Right atrium auricular region (tissue), 2 donors: ENCODE results near the gene CEP128. TPM values are rescaled to one million over a fixed set of nuclear protein-coding genes. Genes with fewer than 3 reads are reported as not detected.
"Not testable (repeated sequence)": the region's sequence is repeated elsewhere in the genome, so short reads cannot be mapped to it uniquely, and the experiment has no call there.

Experiments
- DNase-seq: peaks from one replicate; pipeline ENCODE4 v3.0.0-alpha.2; 2019; ENCODE audit warnings: low spot score
- H3K27ac ChIP-seq, 2 donors: fragments of 200-600 bp; sonication (generic); 1 replicate in 1 of 2; 2 replicates in 1 of 2; pipeline ENCODE4 v1.5.1; 2016 to 2019
- H3K27me3 ChIP-seq, 2 donors: fragments of 200-600 bp; sonication (generic); one replicate each; pipeline versions ENCODE4 v1.5.1 to v1.6.0; 2017 to 2019
- H3K36me3 ChIP-seq: fragments of 200-600 bp; sonication (generic); one replicate; pipeline ENCODE4 v1.5.1; 2016
- H3K4me1 ChIP-seq, 2 donors: fragments of 200-600 bp; sonication (generic); one replicate each; pipeline versions ENCODE4 v1.5.1 to v1.6.0; 2017 to 2019
- H3K4me3 ChIP-seq, 2 donors: fragments of 200-600 bp; sonication (generic); 1 replicate in 1 of 2; 2 replicates in 1 of 2; pipeline ENCODE4 v1.5.1; 2017 to 2019; ENCODE audit warnings: mild to moderate bottlenecking in 1 of 2, moderate library complexity in 1 of 2
- H3K9me3 ChIP-seq, 2 donors: fragments of 200-600 bp; sonication (generic); one replicate each; pipeline ENCODE4 v1.5.1; 2019
- CTCF ChIP-seq, 2 donors: fragments of 200-600 bp; sonication (generic); IDR thresholded peaks; one replicate each; pipeline ENCODE4 v1.5.1; 2019; ENCODE audit warnings: antibody characterized with exemption in 2 of 2
- total RNA-seq, 2 donors: library from RNA; depleted of rRNA; stranded (reverse); fragments of >200 nt; gene quantifications; one replicate each; pipeline ENCODE4 v1.1.0, GENCODE V29; 2016

The CEP128 gene
- total RNA-seq, 2 donors from 2014 or later = 1.3 to 2.7 TPM

GRCh38 chr14:80926397-80927082, 15.0 kb downstream of the CEP128 start:
- Histone ChIP-seq H3K27me3 (no peaks in the 10 kb centered on the region), H3K4me3 (no peak overlapping the region), H3K4me1 (peaks cover 0 to 11% of the 10 kb centered on the region in 2 donors), H3K9me3 (no peaks in the 10 kb centered on the region), H3K27ac (no peak overlapping the region), H3K36me3 (no peaks in the 10 kb centered on the region)
- no peak for DNase-seq
- no peak for TF ChIP-seq CTCF (IDR thresholded peaks at IDR 0.05)

- H3K4me1 ChIP-seq = peaks cover 0 to 11% of the 10 kb centered on the region in 2 donors
- no peak overlapping the region for H3K4me3 ChIP-seq
- no peaks in the 10 kb centered on the region for H3K36me3 ChIP-seq
- DNase-seq = no peak
- H3K27me3 ChIP-seq = no peaks in the 10 kb centered on the region
- H3K9me3 ChIP-seq = no peaks in the 10 kb centered on the region
- no peak for TF ChIP-seq CTCF (IDR thresholded peaks at IDR 0.05)
- no peak overlapping the region for H3K27ac ChIP-seq
Measured at GRCh38 chr14:80924365-80925103, 17.0 kb downstream of the CEP128 start.

GRCh38 chr14:80923368-80923767, 18.2 kb downstream of the CEP128 start:
- Histone ChIP-seq H3K27me3 (no peaks in the 10 kb centered on the region), H3K4me1 (peaks cover 0 to 11% of the 10 kb centered on the region in 2 donors), H3K4me3 (no peak overlapping the region), H3K9me3 (no peaks in the 10 kb centered on the region), H3K36me3 (no peaks in the 10 kb centered on the region), H3K27ac (no peak overlapping the region)
- TF ChIP-seq CTCF (IDR thresholded peaks at IDR 0.05) = no peak
- DNase-seq = no peak

- Histone ChIP-seq H3K27ac (no peak overlapping the region), H3K27me3 (no peaks in the 10 kb centered on the region), H3K36me3 (peaks cover 7% of the 10 kb centered on the region), H3K9me3 (no peaks in the 10 kb centered on the region), H3K4me3 (no peak overlapping the region), H3K4me1 (no peaks in the 10 kb centered on the region)
- DNase-seq = no peak
- TF ChIP-seq CTCF (IDR thresholded peaks at IDR 0.05) = no peak
Measured at GRCh38 chr14:80919622-80920021, 21.9 kb downstream of the CEP128 start.

- not testable (repeated sequence) for H3K4me3 ChIP-seq, H3K36me3 ChIP-seq, H3K27ac ChIP-seq, H3K9me3 ChIP-seq, H3K27me3 ChIP-seq, H3K4me1 ChIP-seq, DNase-seq
Measured at GRCh38 chr14:80912013-80912412, 29.5 kb downstream of the CEP128 start.

- no peak for TF ChIP-seq CTCF (IDR thresholded peaks at IDR 0.05)
- no peaks in the 10 kb centered on the region for H3K4me1 ChIP-seq
- no peaks in the 10 kb centered on the region for H3K9me3 ChIP-seq
- no peak overlapping the region for H3K27ac ChIP-seq
- no peak for DNase-seq
- no peak overlapping the region for H3K4me3 ChIP-seq
- no peaks in the 10 kb centered on the region for H3K27me3 ChIP-seq
- no peaks in the 10 kb centered on the region for H3K36me3 ChIP-seq
Measured at GRCh38 chr14:80906946-80907345, 34.6 kb downstream of the CEP128 start.
